ENCODE data around the gene CNOT1. TPM values are rescaled to one million over a fixed set of nuclear protein-coding genes. Genes with fewer than 3 reads are reported as not detected.

The CNOT1 gene
- total and polyA plus RNA-seq, 5 experiments from 2014 or later, result 65.1 to 259 (median 95.9) TPM

DNA sequence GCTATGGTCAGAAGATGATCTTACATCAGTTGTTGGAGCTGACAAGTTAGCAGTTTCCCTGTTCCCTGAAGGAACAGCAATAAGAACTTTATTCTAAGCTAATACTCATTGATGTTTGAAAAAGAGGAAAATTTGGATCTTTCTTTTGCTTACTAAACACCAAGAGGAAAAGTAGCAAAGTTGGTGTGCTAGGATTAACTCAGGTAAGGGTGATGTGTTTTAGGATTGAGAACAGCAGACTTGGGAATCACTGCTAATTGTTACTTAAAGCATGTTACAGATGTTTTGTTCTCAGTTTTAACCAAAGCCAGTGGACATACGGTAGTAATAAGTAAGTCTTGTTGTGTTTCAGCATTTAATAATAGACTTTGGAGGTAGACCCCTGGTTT lies 110.7 kb downstream of the CNOT1 start:
- no peak for ATAC-seq
- POLR2A ChIA-PET, result interaction anchor here (1.3 kb wide), 1 partner anchor 110 kb away, joined by 3 read pairs; the partner anchor contains the start of gene CNOT1
- Mint-ChIP-seq H3K9me3 (no peaks in the 10 kb centered on the region), H3K36me3 (peaks cover 5 to 68% (median 28%) of the 10 kb centered on the region in 3 donors), H3K27ac (peak overlapping the region in 2 of 10 donors; percentile 8 to 19), H3K4me1 (peaks cover 15 to 27% (median 21%) of the 10 kb centered on the region in 4 donors), H3K4me3 (no peak overlapping the region), H3K27me3 (no peaks in the 10 kb centered on the region)
- no peak for DNase-seq

GRCh38 chr16:58518083-58518979 lies 111.3 kb downstream of the CNOT1 start:
- H3K9me3 Mint-ChIP-seq, result no peaks in the 10 kb centered on the region
- peak overlapping the region in 1 of 10 donors; percentile 33 for H3K4me3 Mint-ChIP-seq
- DNase-seq, result no peak
- H3K36me3 Mint-ChIP-seq, result peaks cover 5 to 62% (median 24%) of the 10 kb centered on the region in 3 donors
- peak overlapping the region in 6 of 10 donors; percentile 7 to 88 (median 33) for H3K27ac Mint-ChIP-seq
- ATAC-seq, result no peak
- peaks cover 16 to 27% (median 20%) of the 10 kb centered on the region in 4 donors for H3K4me1 Mint-ChIP-seq
- no peaks in the 10 kb centered on the region for H3K27me3 Mint-ChIP-seq
- POLR2A ChIA-PET, result interaction anchor here (0.7 to 1.3 kb wide), 2 partner anchors 9 to 111 kb away, joined by 3 read pairs; partner anchors contain the start of gene CNOT1

DNA sequence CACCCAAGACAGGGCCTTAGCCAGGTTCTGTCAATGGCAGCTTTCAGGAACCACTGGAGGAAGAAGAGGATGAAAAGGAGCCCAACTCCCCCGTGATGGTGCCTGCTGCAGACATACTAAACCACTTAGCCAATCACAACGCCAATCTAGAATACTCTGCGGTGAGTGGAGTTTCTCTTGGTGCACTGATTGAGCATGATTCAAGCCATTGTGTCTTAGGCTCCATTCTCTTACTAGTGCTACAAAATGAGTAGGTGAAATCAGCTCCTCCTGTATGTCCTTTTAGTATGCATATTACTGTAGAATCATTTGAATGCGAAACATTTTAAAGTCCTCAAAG lies 112.9 kb downstream of the CNOT1 start:
- Mint-ChIP-seq H3K9me3 (no peaks in the 10 kb centered on the region), H3K4me3 (peak overlapping the region; percentile 33 to 94 (median 78)), H3K27ac (peak overlapping the region in 6 of 10 donors; percentile 29 to 77 (median 58)), H3K36me3 (peaks cover 5 to 46% (median 14%) of the 10 kb centered on the region in 3 donors), H3K27me3 (no peaks in the 10 kb centered on the region), H3K4me1 (peaks cover 18 to 31% (median 21%) of the 10 kb centered on the region in 4 donors)
- no peak for DNase-seq
- POLR2A ChIA-PET, result no interaction called here
- ATAC-seq, result no peak

DNA sequence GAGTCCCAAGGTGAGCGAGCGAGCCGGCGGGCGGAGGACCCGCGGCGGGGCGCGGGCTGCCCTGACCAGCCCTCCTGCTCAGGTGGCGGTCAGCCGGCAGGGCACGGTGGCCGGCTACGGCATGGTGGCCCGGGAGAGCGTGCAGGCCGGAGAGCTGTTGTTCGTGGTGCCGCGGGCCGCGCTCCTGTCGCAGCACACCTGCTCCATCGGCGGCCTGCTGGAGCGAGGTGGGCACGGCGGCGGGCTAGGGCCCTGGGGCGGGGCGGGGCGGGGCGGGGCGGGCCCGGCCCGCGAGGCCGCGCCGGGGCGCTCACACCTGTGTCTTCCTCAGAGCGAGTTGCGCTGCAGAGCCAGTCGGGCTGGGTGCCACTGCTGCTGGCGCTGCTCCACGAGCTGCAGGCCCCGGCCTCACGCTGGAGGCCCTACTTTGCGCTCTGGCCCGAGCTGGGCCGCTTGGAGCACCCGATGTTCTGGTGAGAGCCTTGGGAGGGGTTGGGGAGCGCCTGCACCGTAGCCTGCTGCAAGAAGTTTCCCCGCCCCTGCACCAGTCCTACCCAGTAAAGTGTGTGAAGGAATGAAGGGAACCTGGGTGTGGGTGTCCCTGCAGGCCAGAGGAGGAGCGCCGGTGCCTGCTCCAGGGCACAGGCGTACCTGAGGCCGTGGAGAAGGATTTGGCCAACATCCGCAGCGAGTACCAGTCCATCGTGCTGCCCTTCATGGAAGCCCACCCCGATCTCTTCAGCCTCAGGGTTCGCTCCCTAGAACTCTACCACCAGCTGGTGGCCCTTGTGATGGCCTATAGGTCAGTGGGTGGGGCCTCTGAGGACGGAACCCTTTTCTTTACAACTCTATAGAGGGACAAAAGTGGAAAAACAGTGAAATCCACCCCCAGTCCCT lies 113.5 kb downstream of the CNOT1 start:
- Mint-ChIP-seq H3K4me3 (peak overlapping the region; percentile 86 to 94 (median 91)), H3K27me3 (no peaks in the 10 kb centered on the region), H3K27ac (peak overlapping the region in 6 of 10 donors; percentile 48 to 89 (median 70)), H3K36me3 (peaks cover 5 to 40% (median 13%) of the 10 kb centered on the region in 3 donors), H3K9me3 (no peaks in the 10 kb centered on the region), H3K4me1 (peaks cover 18 to 34% (median 21%) of the 10 kb centered on the region in 4 donors)
- POLR2A ChIA-PET, result interaction anchor here (0.8 to 1.4 kb wide), 2 partner anchors 113 to 387 kb away, joined by 3 read pairs; partner anchors contain the start of genes CFAP20 and CNOT1
- DNase-seq, result peak in 7 of 10 donors; percentile 41 to 63 (median 50)
- peak; percentile 75 to 79 for ATAC-seq

GRCh38 chr16:58515125-58515870 lies 114.3 kb downstream of the CNOT1 start, which contains the start of gene SETD6:
Gene SETD6 (plus strand): TSS chr16:58515517. CDS start chr16:58515538, 21 bp downstream.
- Mint-ChIP-seq H3K36me3 (peaks cover 5 to 32% (median 8%) of the 10 kb centered on the region in 3 donors), H3K4me1 (peaks cover 18 to 34% (median 21%) of the 10 kb centered on the region in 4 donors), H3K27ac (peak within 1 kb of the TSS; percentile 55 to 95 (median 89)), H3K4me3 (peak within 1 kb of the TSS; percentile 86 to 94 (median 91)), H3K9me3 (no peaks in the 10 kb centered on the region), H3K27me3 (no peaks in the 10 kb centered on the region)
- POLR2A ChIA-PET, result interaction anchor here (0.8 to 1.4 kb wide), 2 partner anchors 113 to 386 kb away, joined by 3 read pairs; partner anchors contain the start of gene CFAP20
- peak; percentile 22 to 81 (median 62) for DNase-seq
- ATAC-seq, result peak; percentile 68 to 76

DNA sequence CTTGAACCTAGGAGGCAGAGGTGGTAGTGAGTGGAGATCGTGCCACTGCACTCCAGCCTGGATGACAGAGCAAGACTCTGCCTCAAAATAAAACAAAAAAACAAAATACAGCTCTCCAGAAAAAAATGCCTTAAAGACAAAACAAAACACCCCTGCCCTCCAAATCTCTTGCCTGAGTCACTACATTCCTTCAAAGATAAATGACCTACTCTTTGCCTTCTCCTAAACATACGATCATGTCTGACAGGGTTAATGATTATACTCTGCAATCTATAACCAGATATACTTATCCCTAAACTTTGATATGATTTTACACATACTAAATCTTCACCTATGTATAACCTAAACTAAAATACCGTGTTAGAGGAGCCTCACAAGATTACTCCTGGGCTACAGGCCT lies 115.8 kb downstream of the CNOT1 start:
- H3K27ac Mint-ChIP-seq, result peak overlapping the region in 6 of 10 donors; percentile 3 to 22 (median 8)
- no peak for DNase-seq
- H3K4me1 Mint-ChIP-seq, result peaks cover 18 to 34% (median 20%) of the 10 kb centered on the region in 4 donors
- H3K9me3 Mint-ChIP-seq, result no peaks in the 10 kb centered on the region
- no peak for ATAC-seq
- peaks cover 0 to 17% (median 5%) of the 10 kb centered on the region in 3 donors for H3K36me3 Mint-ChIP-seq
- no peaks in the 10 kb centered on the region for H3K27me3 Mint-ChIP-seq
- POLR2A ChIA-PET, result interaction anchor here (0.7 to 1.2 kb wide), 3 partner anchors 64 to 384 kb away, joined by 3 to 4 read pairs (median 3); partner anchors contain the start of gene CFAP20
- no peak overlapping the region for H3K4me3 Mint-ChIP-seq

GRCh38 chr16:58511933-58512815 lies 117.5 kb downstream of the CNOT1 start:
- Mint-ChIP-seq H3K4me1 (peaks cover 15 to 27% (median 18%) of the 10 kb centered on the region in 4 donors), H3K36me3 (peaks cover 0 to under 1% (median 0%) of the 10 kb centered on the region in 3 donors), H3K4me3 (peak overlapping the region in 2 of 10 donors; percentile 65 to 80), H3K9me3 (no peaks in the 10 kb centered on the region), H3K27ac (peak overlapping the region in 5 of 10 donors; percentile 5 to 77 (median 58)), H3K27me3 (no peaks in the 10 kb centered on the region)
- peak; percentile 62 to 90 (median 78) for DNase-seq
- ATAC-seq, result peak; percentile 33 to 40
- POLR2A ChIA-PET, result interaction anchor here (0.5 kb wide), 1 partner anchor 178 kb away, joined by 3 read pairs; no protein-coding TSS in a partner anchor

GRCh38 chr16:58510776-58511628 lies 118.6 kb downstream of the CNOT1 start:
- Mint-ChIP-seq H3K27ac (no peak overlapping the region), H3K27me3 (no peaks in the 10 kb centered on the region), H3K9me3 (no peaks in the 10 kb centered on the region), H3K4me3 (no peak overlapping the region), H3K4me1 (peaks cover 7 to 24% (median 10%) of the 10 kb centered on the region in 4 donors), H3K36me3 (no peaks in the 10 kb centered on the region)
- no peak for ATAC-seq
- POLR2A ChIA-PET, result no interaction called here
- DNase-seq, result no peak

DNA sequence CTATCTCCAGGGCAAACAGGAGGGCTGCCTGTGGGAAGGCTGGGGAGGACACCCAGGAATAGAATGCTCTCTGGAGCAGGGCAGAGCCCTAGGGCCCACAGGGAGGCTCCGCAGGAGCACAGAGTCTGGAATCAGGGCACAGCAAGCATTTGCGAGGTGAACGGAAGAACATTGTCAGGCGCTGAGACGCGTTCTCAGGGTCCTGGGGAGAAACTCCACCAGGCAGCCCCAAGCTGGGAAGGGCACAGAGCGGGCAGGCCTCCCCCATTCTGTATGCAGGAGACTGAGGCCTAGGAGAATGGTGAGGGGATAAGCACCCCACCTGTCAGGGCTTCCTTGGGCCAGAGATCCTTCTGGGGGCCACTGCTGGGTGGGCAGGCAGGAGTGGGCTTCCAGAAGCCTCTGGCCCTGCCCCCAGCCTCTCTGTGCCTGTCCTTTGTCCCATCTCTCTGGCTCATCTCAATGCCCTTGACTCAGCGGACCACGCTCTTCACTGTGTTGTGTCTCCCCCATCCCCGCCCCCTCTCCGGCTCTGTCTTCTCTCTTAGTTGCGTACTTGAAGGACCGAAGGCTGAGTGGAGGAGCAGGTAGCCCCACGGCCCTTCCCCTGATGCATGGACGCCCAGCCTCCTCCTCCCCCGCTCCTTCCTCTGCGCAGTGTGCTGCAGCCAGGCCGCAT lies 119.4 kb downstream of the CNOT1 start:
- no peaks in the 10 kb centered on the region for H3K36me3 Mint-ChIP-seq
- DNase-seq (no peak), ATAC-seq (no peak)
- H3K27ac Mint-ChIP-seq, result peak overlapping the region in 2 of 10 donors; percentile 39 to 47
- H3K4me3 Mint-ChIP-seq, result no peak overlapping the region
- H3K4me1 Mint-ChIP-seq, result peaks cover 7 to 24% (median 11%) of the 10 kb centered on the region in 4 donors
- no peaks in the 10 kb centered on the region for H3K27me3 Mint-ChIP-seq
- H3K9me3 Mint-ChIP-seq, result no peaks in the 10 kb centered on the region
- POLR2A ChIA-PET, result no interaction called here

All from naive thymus-derived CD8-positive, alpha-beta T cell (primary cell).